Right cardiac atrium (tissue), 5 donors: ENCODE measurements around the gene MGAT4C. TPM values are rescaled to one million over a fixed set of nuclear protein-coding genes. Genes with fewer than 3 reads are reported as not detected.
A peak's percentile ranks its signal among the peaks of the same experiment; 100 is the strongest.

Experiments
- ATAC-seq, 2 donors: fragments of 200-7000 bp; cut with Tn5 transposase; one replicate each; pipeline versions ENCODE4 v1.8.0 to v1.9.1; 2020; ENCODE audit warnings: moderate library complexity in 2 of 2, mild to moderate bottlenecking in 1 of 2
- DNase-seq, 3 donors: peaks; one replicate each; pipeline ENCODE4 v3.0.0-alpha.2; 2020
- H3K27ac ChIP-seq: one replicate; pipeline ENCODE4 v1.5.1; 2013; ENCODE audit warnings: mild to moderate bottlenecking, low read length, control low read depth, moderate library complexity
- H3K27me3 ChIP-seq: one replicate; pipeline ENCODE4 v1.6.1; 2013; ENCODE audit not compliant: control insufficient read depth, insufficient read depth
- H3K4me1 ChIP-seq: one replicate; pipeline ENCODE4 v1.6.1; 2013; ENCODE audit warnings: low read length; ENCODE audit not compliant: control insufficient read depth, insufficient read depth
- H3K4me3 ChIP-seq: one replicate; pipeline ENCODE4 v1.5.1; 2013; ENCODE audit warnings: low read length, control low read depth
- H3K9me3 ChIP-seq: one replicate; pipeline ENCODE4 v1.6.1; 2013; ENCODE audit warnings: low read length; ENCODE audit not compliant: control insufficient read depth
- WGBS: extraction: QIAGEN DNeasy Blood & Tissue Kit; methylation state at CpG from one replicate; pipeline ENCODE4 v1.1.7; 2013; 5-methylcytosine and 5-hydroxymethylcytosine counted together
- intact Hi-C, 4 donors: fragments of 100-400 bp; cut with DNase I; formaldehyde crosslinking; loops; one replicate each; pipeline versions ENCODE4 v1.11.0 to v1.14.0; 2022 to 2023
- polyA plus RNA-seq: library from polyadenylated mRNA; stranded (reverse); fragments of 200-250 nt; gene quantifications from one replicate; pipeline ENCODE4 v1.2.3, GENCODE V29; 2013
- total RNA-seq, 4 donors: library from RNA; stranded (reverse); fragmentation: NEBNext Ultra II Directional; extraction: Animal tissue kit (Norgen Biotek cat#: 25700); gene quantifications; one replicate each; pipeline ENCODE4 v1.2.1, GENCODE V29; 2021
- donor health status: healthy with polysubstance abuse.
- donor health status: DM: no; HTN: yes; CAD: no.
- donor health status: DM: no; HTN: no; CAD: no.
- donor health status: DM: no; HTN: yes; CAD: no; lungs with severe emphysema.
- donor health status: DM: yes; HTN: yes; CAD: no.

Gene MGAT4C
- total and polyA plus RNA-seq, 5 donors: 1.2 to 6.6 (median 3.3) TPM

DNA sequence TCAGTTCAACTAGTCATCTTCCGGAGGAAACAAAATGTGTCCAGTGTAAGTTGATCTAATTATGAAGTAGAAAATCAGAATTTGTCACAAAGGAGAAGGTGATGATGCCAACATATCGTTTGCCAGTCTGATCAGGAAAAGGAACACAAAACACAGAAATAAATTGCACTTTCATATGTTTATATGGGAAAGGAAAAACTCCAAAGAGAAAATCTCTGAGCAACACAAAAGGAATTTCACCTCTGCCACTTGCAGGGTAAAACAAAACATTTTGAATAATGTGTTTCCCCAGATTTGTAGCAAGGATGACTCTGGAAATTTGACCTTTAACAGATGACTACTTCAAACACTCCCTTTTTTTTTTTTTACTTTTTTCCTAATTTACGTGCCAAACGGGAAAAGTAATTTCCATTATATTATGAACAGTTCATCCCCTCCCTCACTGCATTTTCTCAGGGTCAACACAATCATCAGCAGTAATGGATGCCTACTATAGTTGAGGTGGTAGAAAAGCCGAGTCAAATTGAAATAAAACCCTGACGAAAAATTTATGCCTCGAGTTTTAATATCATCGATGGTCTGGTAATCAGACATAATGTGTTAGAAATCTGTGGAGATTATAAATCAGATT lies 25.6 kb downstream of the MGAT4C start:
- 53% methylated on average over 8 of the region's 8 CpGs for WGBS
- intact Hi-C loops: no loop called here
- no peaks in the 10 kb centered on the region for H3K4me1 ChIP-seq

DNA sequence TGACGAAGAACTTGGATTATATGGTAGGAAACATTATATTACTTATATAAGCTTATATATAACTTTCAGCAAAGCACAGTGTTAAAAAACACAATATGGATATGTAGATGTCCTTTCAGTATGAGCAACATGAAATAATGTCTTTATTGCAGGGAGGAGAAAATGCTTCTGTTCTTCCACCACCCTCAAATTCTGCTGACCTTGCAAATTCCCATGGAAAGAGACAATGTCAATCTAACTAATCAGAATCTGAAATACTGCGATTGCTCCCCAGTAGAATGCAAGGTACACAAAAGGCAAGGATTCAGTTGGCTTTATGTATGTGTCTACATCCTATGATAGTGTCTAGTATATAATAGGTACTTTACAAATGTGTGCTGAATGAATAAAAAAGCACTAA lies 26.4 kb downstream of the MGAT4C start:
- intact Hi-C loops: no loop called here
- 87% methylated on average over 2 of the region's 2 CpGs for WGBS

More for the DNA sequence above, 25.6 kb downstream of the MGAT4C start:
- DNase-seq (no peak), ATAC-seq (peak in 1 of 2 donors; percentile 81)
- H3K27ac ChIP-seq: no peak overlapping the region
- H3K4me3 ChIP-seq: no peak overlapping the region
- H3K9me3 ChIP-seq: no peaks in the 10 kb centered on the region
- no peaks in the 10 kb centered on the region for H3K27me3 ChIP-seq

DNA sequence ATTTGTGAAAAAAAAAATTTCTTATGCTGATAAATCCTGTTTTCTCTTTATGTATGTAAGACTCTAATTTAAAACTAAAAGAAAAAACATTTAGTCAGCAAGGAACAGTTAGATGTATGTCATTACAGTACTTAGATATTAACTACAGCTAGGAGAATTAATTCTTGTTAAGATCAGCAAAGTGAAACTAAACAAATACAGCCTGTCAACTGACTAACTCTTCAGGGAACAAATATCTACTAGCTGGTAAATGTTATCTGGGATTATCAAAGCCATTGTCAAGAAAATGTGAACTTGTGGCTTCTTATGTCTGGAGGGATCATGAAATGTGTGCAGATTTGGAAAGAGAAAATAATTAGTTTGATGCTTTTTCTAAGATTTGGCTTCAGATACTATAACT lies 27.5 kb downstream of the MGAT4C start:
- intact Hi-C loops: no loop called here
- DNase-seq: no peak
- Histone ChIP-seq H3K4me3 (no peak overlapping the region), H3K9me3 (no peaks in the 10 kb centered on the region), H3K27me3 (no peaks in the 10 kb centered on the region), H3K4me1 (no peaks in the 10 kb centered on the region), H3K27ac (no peak overlapping the region)
- no peak for ATAC-seq

More for the DNA sequence above, 26.4 kb downstream of the MGAT4C start:
- H3K9me3 ChIP-seq: no peaks in the 10 kb centered on the region
- no peak for ATAC-seq
- H3K4me1 ChIP-seq: no peaks in the 10 kb centered on the region
- DNase-seq: no peak
- no peak overlapping the region for H3K4me3 ChIP-seq
- no peak overlapping the region for H3K27ac ChIP-seq
- no peaks in the 10 kb centered on the region for H3K27me3 ChIP-seq

DNA sequence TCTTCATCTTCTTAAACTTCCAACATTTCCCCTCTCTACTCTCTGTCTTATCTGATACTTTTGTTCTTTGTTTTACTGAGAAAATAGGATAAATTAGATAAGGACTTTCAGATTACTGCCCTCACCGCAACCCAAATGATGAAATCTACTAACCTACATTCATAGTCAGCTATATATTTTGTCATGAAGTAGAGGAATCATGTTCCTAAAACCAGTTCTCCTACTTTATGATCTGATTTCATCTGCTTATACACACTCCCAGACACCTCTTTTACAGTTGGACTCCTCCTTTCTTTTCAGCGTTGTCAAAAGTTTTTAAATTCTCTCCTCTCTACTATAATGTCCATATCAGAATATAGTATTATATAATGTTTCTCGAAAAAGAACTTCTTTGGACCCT lies 29.7 kb downstream of the MGAT4C start:
- ATAC-seq (no peak), DNase-seq (no peak)
- H3K9me3 ChIP-seq: no peaks in the 10 kb centered on the region
- WGBS: 89% methylated on average over 3 of the region's 3 CpGs
- no peak overlapping the region for H3K27ac ChIP-seq
- intact Hi-C loops: no loop called here
- no peaks in the 10 kb centered on the region for H3K27me3 ChIP-seq
- no peaks in the 10 kb centered on the region for H3K4me1 ChIP-seq
- H3K4me3 ChIP-seq: no peak overlapping the region

DNA sequence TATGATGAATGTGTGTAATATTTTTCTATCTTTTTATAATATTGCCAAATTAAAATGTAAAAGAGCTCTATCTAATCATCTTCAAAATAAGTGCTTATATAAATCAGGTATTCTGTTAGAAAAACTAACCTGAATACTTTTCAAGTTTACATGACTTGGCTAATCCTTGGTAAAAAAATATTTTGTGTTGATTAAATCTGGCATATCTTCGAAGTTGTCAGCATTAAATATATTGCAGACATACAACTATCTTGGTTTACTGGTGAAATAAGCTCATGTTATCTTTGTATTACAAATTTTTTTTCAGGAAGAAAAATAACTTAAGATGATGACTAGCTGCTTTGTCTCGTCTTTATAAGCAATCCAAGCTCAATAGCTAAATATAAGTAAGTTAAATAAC lies 39.6 kb downstream of the MGAT4C start:
- Histone ChIP-seq H3K27ac (no peak overlapping the region), H3K4me3 (no peak overlapping the region), H3K4me1 (no peaks in the 10 kb centered on the region), H3K27me3 (no peaks in the 10 kb centered on the region), H3K9me3 (no peaks in the 10 kb centered on the region)
- no peak for ATAC-seq
- intact Hi-C loops: no loop called here
- 39% methylated on average over 2 of the region's 2 CpGs for WGBS
- DNase-seq: no peak

DNA sequence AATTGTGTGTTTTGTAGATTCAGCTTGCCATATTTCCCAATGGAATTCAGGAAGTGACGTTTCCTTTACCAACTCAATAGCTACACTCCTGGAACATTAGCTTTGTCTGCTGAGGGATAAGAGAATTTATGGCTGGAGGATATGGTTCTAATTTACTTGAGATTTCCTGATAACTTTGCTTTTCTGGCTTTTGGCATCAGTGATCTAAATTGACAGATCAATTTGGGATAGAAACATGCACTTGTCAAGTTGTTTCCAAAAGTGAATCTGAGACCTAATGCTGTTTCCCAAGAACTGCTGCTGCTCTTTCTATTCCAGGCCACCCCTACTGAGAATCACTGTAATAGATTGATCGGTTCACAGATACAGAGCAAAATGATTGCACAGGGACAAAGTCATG lies 43.2 kb downstream of the MGAT4C start:
- Histone ChIP-seq H3K27ac (no peak overlapping the region), H3K27me3 (no peaks in the 10 kb centered on the region), H3K9me3 (no peaks in the 10 kb centered on the region), H3K4me3 (no peak overlapping the region), H3K4me1 (no peaks in the 10 kb centered on the region)
- DNase-seq (no peak), ATAC-seq (no peak)
- WGBS: 79% methylated on average over 2 of the region's 2 CpGs
- intact Hi-C loops: no loop called here

DNA sequence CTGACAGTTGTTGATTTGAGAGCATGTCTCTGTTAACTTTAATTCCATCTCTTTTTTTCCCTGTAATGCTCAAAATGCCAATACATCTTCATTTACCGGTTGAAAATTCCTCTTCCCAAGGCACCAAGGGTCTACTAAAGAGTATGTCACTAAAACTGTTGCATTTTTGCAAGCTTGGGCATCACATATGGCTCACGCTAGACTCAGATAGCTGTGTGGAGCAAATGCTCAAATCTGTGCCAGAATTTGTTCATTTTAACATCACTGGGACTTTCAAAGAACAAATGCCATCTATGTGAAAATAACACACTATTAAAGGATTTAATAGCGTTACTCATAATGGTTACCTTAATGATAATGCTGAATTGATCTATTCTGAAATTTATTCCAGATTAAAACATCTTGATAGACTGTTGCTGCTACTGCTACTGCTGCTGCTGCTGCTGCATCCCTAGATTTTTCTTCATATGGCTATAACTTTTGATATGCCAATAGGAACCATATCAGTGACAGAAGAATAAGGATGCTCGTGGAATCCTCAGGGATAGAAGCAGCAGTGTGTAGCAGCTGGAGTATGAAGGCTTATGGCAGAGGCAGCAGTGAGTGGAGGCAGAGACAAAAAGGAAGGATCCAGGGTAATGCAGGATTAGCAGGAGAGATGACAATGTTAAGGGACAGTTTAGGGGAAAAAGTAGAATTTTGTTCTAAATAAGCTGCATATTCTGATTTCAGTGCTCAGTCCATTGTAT lies 57.3 kb downstream of the MGAT4C start:
- Histone ChIP-seq H3K27me3 (no peaks in the 10 kb centered on the region), H3K9me3 (no peaks in the 10 kb centered on the region), H3K4me3 (no peak overlapping the region), H3K27ac (no peak overlapping the region), H3K4me1 (no peaks in the 10 kb centered on the region)
- ATAC-seq (no peak), DNase-seq (no peak)
- 61% methylated on average over 4 of the region's 4 CpGs for WGBS
- intact Hi-C loops: no loop called here

DNA sequence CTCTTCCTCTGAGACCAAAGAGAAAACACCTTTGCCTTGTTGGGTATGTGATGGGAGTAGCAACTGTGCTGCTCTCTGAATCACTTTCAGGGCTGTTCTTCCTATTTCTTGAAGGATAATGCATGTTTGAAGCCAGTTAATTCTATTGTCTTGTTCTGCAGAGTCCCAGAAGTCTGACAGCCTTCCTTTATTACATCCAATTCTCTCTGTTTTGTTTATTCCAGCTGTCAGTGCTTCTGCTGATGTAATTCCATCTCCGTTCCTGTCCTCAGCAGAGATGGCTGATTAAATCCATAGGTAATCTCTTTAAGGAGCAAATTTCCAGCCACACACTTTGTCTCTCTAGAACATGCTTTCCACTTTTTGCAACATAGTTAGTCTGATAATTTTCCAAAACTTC lies 59.7 kb downstream of the MGAT4C start:
- Histone ChIP-seq H3K4me3 (no peak overlapping the region), H3K9me3 (no peaks in the 10 kb centered on the region), H3K4me1 (no peaks in the 10 kb centered on the region), H3K27ac (no peak overlapping the region), H3K27me3 (no peaks in the 10 kb centered on the region)
- WGBS: 53% methylated on average over 1 of the region's 1 CpG
- ATAC-seq (no peak), DNase-seq (no peak)
- intact Hi-C loops: no loop called here

DNA sequence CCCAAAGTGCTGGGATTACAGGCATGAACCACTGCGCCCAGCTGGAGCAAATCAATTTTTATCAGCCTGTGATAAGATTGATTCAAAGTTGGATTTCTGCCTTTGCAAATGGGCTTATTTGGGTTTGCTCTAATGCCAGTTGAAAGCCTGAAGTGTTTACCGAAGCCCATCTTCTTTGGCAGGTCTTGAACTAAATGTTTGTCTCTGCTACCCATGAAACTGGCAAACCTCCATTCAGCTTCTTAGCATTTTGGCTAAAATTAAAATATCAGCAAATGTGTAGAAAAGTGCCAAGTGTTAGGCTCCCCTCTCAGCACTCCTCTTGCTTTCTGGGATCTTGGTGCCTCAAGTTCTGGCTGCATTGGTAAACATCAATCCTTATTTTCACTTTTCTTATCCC lies 61.5 kb downstream of the MGAT4C start:
- no peaks in the 10 kb centered on the region for H3K9me3 ChIP-seq
- DNase-seq (no peak), ATAC-seq (no peak)
- no peaks in the 10 kb centered on the region for H3K27me3 ChIP-seq
- no peak overlapping the region for H3K4me3 ChIP-seq
- intact Hi-C loops: no loop called here
- H3K4me1 ChIP-seq: no peaks in the 10 kb centered on the region
- WGBS: 69% methylated on average over 2 of the region's 2 CpGs
- H3K27ac ChIP-seq: no peak overlapping the region

DNA sequence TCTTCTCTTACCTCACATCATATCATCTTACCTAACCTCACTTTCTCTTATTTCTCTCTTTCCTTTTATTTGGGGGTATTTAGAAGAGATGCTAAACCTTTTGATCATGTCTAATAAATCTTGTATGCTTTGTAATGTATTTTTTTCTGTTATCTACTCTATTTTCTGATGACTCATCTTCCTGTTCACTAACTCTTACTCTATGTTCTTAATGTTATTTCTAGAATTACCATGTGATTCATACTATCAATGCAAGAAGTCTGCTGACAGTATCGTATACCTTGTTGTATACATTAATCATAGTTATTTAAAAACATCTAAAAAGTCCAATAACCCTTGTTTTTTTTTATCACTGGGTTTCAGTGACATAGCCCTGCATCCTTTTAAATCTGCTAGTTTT lies 62.3 kb downstream of the MGAT4C start:
- Histone ChIP-seq H3K27me3 (no peaks in the 10 kb centered on the region), H3K4me1 (no peaks in the 10 kb centered on the region), H3K9me3 (no peaks in the 10 kb centered on the region), H3K4me3 (no peak overlapping the region), H3K27ac (no peak overlapping the region)
- ATAC-seq (no peak), DNase-seq (no peak)
- intact Hi-C loops: no loop called here
- WGBS: 72% methylated on average over 1 of the region's 1 CpG

DNA sequence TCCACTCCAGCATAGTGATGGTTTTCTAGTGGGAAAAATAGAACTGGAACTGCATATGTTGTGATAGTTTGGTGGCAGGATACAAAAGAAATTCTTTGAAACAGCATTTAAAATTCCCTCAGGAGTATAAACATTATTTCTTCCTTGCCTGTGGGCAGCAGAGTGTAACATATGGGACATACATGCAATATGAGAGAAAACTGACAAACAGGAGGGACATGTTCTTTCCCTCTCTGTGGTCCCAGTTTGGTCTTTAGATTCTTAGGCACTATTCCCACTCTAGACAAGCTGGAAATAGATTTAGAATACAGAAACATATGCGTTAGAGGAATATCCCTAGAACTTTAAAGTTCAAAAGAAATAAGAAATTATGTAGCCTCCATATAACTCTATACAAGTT lies 68.0 kb downstream of the MGAT4C start:
- ATAC-seq (no peak), DNase-seq (no peak)
- intact Hi-C loops: no loop called here
- H3K4me1 ChIP-seq: no peaks in the 10 kb centered on the region
- H3K27me3 ChIP-seq: no peaks in the 10 kb centered on the region
- 72% methylated on average over 1 of the region's 1 CpG for WGBS
- no peak overlapping the region for H3K4me3 ChIP-seq
- H3K27ac ChIP-seq: no peak overlapping the region
- H3K9me3 ChIP-seq: no peaks in the 10 kb centered on the region
